Sciatic nerve (tissue), 2 donors: ENCODE results near the gene TPGS2. TPM values are rescaled to one million over a fixed set of nuclear protein-coding genes. Genes with fewer than 3 reads are reported as not detected.
"Not testable (repeated sequence)": the region's sequence is repeated elsewhere in the genome, so short reads cannot be mapped to it uniquely, and the experiment has no call there.

Source experiments
- ATAC-seq: fragments of 200-7000 bp; cut with Tn5 transposase; one replicate; pipeline ENCODE4 v1.9.1; 2020; ENCODE audit warnings: mild to moderate bottlenecking, moderate library complexity
- DNase-seq: peaks from one replicate; pipeline ENCODE4 v3.0.0-alpha.2; 2020; ENCODE audit warnings: low spot score
- intact Hi-C: fragments of 100-400 bp; cut with DNase I; formaldehyde crosslinking; loops from one replicate; pipeline ENCODE4 v1.14.2; 2022
- total RNA-seq: library from RNA; stranded (reverse); fragmentation: NEBNext Ultra II Directional; extraction: Animal tissue kit (Norgen Biotek cat#: 25700); gene quantifications from one replicate; pipeline ENCODE4 v1.2.1, GENCODE V29; 2021
- donor health status: DM: no; HTN: no; CAD: no.
- donor health status: DM: no; HTN: no; CAD: no.

The TPGS2 gene
- total RNA-seq, 1 donor from 2014 or later, result 56.4 TPM

DNA sequence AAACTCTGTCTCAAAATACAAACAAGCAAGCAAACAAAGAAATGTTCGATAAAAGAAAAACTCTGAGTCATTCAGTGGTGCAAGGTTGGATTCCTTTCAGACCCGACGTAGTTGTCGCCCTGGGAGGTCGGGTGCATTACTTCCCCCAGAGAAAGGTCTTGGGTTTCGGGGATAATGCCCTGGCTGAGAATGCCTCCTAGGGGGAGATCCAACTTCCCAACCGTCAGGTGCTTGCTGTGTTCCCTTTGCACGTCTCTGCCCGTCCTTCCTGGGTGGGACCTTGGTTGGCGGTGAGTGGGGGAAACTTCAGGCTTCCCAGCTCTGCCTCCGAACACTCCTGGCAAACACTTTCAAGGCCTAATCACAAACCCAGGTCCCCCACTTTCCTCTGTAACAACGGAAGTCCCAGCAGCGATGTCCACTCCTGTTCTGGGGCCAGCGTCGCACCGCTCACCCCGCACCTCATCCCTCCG lies 609 bp downstream of the TPGS2 start:
- peak; percentile 31 for ATAC-seq
- intact Hi-C loops, result loop anchor here (10.0 kb wide), 1 partner anchor 1303 kb away; no protein-coding TSS in a partner anchor
- DNase-seq, result peak; percentile 60

GRCh38 chr18:36826556-36826955 lies 2.2 kb downstream of the TPGS2 start:
- intact Hi-C loops, result loop anchor here (10.0 kb wide), 1 partner anchor 1302 kb away; no protein-coding TSS in a partner anchor
- ATAC-seq (no peak), DNase-seq (no peak)

DNA sequence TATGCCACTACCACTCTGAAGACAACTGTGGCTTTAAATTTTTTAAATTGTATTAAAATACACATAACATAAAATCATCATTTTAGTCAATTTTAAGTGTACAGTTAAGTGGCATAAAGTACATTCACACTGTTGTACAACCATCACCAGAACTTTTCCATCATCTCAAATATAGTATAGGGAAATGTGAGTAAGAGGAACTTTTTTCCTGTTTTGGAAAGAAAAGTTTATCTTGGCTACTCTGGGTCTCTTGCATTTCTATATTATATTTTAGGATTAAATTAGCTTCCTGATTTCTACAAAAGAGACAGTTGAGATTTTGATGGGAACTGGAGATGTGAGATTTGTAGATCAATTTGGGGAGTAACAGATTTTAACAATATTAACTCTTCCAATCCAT lies 3.3 kb downstream of the TPGS2 start:
- intact Hi-C loops, result loop anchor here (10.0 kb wide), 1 partner anchor 1301 kb away; no protein-coding TSS in a partner anchor
- ATAC-seq (no peak), DNase-seq (no peak)

DNA sequence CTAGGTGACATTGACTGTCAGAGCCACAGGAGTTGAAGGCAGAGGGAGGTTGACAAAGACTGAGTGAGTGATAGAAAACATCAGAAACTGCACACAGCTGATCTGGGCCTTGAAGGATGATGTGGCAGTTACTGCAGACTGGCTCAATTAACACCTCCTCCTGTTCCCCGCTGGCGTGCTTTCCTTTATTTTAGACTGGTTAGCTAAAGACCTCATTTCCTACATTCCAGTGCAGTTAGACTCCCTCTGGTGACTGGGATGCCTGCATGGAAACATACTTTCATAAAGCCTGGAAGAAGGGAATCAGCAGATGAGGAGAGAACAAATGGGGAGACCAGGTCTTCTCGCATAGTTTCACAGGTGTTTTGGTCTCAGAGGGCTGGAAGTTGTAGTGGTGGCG lies 7.1 kb downstream of the TPGS2 start:
- no peak for ATAC-seq
- no peak for DNase-seq
- intact Hi-C loops, result loop anchor here (10.0 kb wide), 1 partner anchor 1297 kb away; no protein-coding TSS in a partner anchor

DNA sequence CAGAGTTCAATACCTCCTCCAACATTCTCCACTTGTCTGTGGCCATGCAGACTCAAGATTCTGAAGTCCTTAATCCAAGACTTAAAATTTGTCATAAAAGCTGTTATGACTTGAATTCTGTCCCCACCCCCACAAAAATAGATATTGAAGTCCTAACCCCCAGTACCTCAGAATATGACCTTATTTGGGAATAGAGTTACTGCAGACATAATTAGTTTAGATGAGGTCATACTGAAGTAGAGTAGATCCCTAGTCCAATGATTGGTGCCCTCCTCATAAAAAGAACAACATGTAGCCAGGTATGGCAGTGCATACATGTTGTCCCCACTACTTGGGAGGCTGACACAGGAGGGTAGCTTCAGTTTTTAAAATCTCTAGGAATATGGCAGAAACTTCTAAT lies 9.2 kb downstream of the TPGS2 start:
- DNase-seq, result no peak
- ATAC-seq, result no peak
- intact Hi-C loops, result loop anchor here (10.0 kb wide), 1 partner anchor 1295 kb away; no protein-coding TSS in a partner anchor

GRCh38 chr18:36818652-36819051 lies 10.2 kb downstream of the TPGS2 start:
- no peak for ATAC-seq
- intact Hi-C loops, result no loop called here
- DNase-seq, result no peak

DNA sequence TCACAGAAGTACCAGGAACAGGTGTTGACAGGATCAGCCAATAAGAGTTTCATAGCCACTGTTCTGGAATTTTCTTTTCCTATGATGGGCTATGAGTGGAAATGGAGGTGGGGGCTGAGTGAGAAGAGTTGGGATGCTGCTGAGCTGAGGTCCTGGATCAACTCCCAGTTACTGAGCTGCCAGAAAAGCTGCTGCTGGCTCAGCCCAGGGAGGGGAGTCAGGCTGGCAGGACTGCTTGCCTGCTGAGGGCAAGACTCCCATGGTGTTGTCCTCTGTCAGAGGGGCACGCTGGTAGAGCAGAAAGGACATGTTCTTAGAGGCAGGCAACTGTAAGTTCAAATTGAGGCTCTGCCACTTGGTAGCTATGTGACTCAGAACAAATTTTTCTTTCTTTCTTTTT lies 11.8 kb downstream of the TPGS2 start:
- ATAC-seq (no peak), DNase-seq (no peak)
- intact Hi-C loops, result no loop called here

DNA sequence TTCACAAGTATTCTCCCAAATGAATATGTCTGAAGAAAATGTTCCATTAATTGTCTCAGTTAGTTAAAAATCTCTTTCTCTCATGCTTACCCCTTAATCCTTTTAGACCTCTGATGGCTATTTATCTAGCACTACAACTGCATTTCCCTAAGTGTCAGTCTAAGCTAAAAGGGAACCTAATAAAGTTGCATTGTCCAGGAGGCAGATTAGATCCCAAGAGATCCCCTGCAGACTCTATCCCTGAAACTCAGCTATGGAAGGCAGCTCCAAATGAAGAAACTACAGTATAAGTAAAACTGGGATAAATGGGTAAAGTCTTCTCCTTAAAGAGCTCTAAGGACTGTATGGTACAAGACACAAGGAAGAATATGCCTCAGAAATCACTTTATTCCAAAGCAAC lies 12.7 kb downstream of the TPGS2 start:
- ATAC-seq, intact Hi-C loops, DNase-seq: not testable (repeated sequence)

GRCh38 chr18:36814994-36815393 lies 13.8 kb downstream of the TPGS2 start:
- intact Hi-C loops, result no loop called here
- no peak for DNase-seq
- ATAC-seq, result no peak

DNA sequence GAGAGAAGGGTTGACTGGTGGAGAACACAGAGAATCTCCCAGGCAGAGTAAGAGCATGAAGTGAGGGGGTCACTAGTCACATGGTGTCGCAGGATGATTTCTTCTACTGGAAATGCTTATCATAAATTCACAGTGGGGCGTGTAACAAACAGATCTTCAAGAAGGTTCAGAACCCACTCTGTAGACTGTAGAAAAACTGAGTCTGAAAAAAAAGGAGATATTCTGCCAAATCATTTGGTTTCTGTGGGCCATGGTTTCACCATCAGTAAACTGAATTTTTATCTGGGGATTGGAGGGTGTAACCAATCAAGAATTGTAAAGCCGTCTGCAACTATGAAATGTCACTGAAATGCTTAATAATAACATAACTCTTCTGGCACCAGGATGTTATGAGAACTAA lies 15.0 kb downstream of the TPGS2 start:
- intact Hi-C loops, result no loop called here
- no peak for DNase-seq
- ATAC-seq, result no peak

DNA sequence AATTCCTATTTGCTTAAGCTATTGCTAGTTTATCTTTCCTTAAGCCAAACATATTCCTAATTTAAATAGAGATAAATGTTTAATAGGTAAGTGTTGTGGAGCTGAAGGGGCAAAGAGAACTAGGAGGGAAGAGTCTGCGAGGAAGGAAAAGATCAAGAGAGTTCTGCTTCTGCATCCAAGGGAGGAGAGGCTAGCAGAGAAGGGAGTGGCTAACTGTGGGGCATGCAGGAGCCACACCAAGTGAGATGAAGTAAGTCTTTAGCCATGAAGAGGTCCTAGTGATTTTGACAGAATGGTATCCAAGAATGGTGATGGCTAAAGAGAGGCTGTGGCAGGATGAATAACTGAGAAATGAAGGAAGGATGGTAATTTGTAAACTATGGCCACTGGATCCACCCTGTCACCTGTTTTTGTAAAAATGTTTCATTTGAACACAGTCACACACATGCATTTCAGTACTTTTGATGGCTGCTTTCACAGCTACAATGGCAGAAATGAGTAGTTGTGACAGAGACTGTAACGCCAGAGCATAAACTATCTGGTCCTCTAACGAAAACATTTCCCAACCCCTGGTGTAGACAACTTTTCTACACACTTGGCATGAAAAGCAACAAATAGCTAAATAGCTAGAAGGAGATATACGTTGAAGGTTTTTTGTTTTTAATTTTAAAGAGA lies 15.6 kb downstream of the TPGS2 start:
- DNase-seq, result no peak
- intact Hi-C loops, result no loop called here
- ATAC-seq, result no peak

DNA sequence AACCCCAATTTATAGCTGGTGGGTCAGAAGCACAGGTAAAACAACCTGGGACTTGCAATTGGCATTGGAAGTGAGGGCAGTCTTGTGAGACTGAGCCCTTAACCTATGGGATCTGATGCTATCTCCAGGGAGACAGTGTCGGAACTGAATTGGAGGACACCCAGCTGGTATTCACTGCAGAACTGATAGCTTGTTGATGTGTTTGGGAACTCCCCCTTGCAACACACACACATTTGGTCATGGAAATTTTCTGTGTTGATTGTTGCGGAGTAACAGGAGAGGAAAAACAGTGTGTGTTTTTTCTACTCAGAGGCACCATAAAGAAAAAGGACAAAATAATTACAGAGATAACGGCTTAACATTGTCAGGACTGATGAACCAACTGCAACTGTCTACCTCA lies 16.1 kb downstream of the TPGS2 start:
- intact Hi-C loops, result no loop called here
- ATAC-seq (peak; percentile 57), DNase-seq (no peak)

DNA sequence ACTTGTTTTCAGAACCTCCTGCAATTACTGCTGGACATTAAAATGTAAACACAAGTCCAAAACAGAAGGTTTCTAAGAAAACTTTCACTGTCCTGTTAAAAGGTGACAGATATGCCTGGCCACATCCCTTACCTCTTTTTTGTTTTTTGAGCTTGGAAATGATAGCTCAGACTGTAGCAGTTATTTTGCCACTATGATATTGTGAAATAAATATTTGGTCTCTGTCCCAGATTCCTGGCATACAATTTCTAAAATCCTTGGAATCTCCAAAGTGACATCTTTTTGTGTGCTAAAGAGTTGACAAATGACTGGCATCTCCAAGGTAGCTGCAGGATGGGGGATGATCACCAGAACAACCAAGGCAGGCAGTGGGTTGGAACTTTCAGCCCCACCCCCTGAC lies 16.8 kb downstream of the TPGS2 start:
- ATAC-seq (peak; percentile 25), DNase-seq (no peak)
- intact Hi-C loops, result no loop called here

DNA sequence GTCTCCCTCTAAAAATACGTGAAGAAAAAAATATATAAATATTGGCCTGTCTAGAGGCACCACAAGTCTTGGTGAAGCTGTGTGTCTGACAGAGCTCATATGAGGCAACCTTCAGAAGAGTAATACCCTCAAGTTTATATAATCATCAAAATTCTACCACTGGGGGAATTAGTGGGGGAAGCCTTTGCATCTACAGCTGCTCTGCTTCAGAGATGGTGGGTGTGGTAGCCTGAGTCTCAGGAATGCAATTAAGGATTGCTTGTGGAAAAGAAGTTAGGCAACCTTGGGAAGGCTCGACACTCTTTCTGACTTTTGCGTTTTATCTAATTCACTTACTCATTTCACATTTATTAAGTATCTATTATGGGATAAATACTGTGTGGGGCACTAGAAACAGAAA lies 17.4 kb downstream of the TPGS2 start:
- DNase-seq (no peak), ATAC-seq (peak; percentile 38)
- intact Hi-C loops, result no loop called here

DNA sequence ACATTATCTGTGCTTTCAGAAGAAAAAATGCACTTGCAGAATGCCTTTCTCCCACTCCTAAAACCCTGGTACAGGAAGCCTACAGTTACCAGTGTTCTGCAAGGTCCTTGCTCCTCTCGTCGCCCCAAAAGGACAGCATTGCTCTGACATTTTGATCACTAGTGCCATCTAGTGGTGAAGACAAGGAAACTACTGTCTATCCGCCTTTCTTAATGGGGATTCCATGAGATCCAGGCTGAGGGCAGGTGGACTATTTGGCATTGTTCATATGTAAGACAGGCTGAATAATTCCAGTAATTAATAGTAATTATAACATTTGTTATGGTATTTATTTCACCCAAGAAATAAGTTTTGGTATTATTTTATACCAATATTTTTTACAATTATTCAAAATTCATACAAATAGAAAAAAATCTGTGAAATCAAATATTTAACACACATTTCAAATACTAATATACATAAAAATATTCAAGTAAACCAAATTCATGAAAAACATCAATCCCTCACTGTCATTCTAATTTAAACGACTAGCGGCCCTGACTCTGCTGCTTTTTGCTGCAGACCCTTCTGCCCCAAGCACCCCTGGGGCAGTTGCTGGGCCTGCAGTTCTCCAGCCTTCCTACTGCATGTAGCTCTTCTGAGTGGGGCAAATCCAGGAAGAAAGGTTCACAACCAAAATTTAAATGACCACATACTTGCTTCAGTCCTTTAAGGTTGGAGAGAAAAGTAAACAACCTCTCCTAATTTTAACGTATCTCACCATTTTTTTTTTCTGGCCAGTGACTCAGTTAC lies 19.0 kb downstream of the TPGS2 start:
- DNase-seq, result no peak
- ATAC-seq, result peak; percentile 82
- intact Hi-C loops, result no loop called here

GRCh38 chr18:36808681-36809080 lies 20.1 kb downstream of the TPGS2 start:
- intact Hi-C loops, result no loop called here
- DNase-seq (no peak), ATAC-seq (no peak)

- intact Hi-C loops, result no loop called here
- ATAC-seq (no peak), DNase-seq (no peak)
These were observed 23.7 kb downstream of the TPGS2 start for GRCh38 chr18:36805105-36805504.

DNA sequence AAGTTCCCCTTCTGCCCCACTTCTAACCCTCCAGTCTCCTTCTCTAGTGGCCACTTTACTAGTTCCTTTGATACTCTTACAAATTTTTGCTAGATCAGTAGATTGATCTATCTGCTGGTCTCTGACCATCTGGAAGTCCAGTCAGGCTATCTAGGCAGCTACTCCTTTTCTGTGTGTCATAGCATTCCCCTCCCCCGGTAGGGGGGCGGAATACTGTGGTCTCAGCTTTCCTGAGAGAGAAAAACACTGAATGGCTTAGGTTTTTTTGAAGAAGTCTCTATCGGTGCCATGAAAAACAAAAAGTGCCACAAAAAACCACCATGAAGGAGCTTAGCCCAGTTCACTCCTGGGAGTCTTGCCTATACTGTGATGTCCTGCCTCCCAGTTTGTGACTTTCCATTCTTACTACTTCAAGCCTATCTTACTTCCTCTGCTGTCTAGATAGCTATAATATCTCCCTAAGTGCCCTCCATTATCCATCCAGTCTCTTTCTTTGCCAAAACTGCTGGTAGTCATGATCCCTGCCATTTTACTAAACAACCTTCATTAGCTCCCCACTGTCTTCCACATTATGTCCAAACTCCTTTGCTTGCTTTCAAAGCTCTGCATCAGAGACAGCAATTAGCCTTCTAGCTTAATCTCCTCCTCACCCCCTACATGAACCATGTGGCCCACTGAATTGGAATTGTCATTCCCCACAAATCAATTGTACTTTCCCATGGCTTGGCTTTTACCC lies 29.9 kb downstream of the TPGS2 start:
- ATAC-seq (no peak), DNase-seq (no peak)
- intact Hi-C loops, result no loop called here

DNA sequence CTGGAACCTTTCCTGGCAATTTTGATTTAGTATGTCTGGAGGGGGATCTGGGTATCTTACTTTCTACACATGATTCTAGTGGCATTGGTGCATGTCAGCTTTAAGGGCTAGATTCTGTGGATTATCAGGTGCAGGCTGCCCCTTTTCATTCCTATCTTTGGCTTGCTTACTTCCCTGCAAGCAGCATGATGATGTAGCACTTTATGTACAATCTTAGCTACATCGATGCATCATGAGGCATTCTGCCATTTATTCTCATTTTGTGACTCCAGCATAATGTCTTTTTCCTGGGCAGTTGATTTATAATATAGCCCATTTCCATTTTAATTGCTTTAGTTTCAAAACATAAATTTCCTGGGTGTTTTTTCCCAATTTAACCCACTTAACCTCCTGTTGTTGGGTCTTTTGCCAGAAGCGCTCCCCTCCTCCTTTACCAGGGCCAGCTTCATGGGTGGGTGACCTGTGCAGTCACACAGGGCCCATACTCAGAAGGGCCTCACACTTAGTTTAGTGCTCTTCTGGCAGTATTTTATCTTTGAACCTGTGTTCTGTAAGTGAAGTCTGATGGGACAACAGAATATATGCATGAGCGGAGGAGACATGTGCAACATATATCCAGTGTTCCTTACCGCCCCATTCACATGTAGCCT lies 36.0 kb downstream of the TPGS2 start:
- no peak for ATAC-seq
- no peak for DNase-seq
- intact Hi-C loops, result no loop called here
